ENCODE results near the gene EGFL8. TPM values are rescaled to one million over a fixed set of nuclear protein-coding genes. Genes with fewer than 3 reads are reported as not detected.

The EGFL8 gene
- total RNA-seq (ENCODE audit: low replicate concordance), result 3.8 and 16.1 TPM in 2 replicates

- H3K4me3 ChIP-seq, result peak within 1 kb of the TSS; percentile 8
- DNase-seq (ENCODE audit: low spot score), result peak; percentile 45
- no peaks in the 10 kb centered on the region for H3K36me3 ChIP-seq
- peaks cover 30% of the 10 kb centered on the region for H3K4me1 ChIP-seq
- TF ChIP-seq EZH2 (IDR thresholded peaks at IDR 0.05) (no peak), EZH2phosphoT487 (IDR thresholded peaks at IDR 0.05) (no peak), CTCF (IDR thresholded peaks at IDR 0.05) (no peak)
- peak within 1 kb of the TSS; percentile 89 for H3K27ac Mint-ChIP-seq
- no peaks in the 10 kb centered on the region for H3K9me3 Mint-ChIP-seq
- no peaks in the 10 kb centered on the region for H3K9me3 ChIP-seq (ENCODE audit: low read depth)
- peaks cover 9% of the 10 kb centered on the region for H3K4me1 Mint-ChIP-seq
- H4K20me1 ChIP-seq (ENCODE audit: low read depth), result peaks cover 6% of the 10 kb centered on the region
- no peaks in the 10 kb centered on the region for H3K79me2 ChIP-seq (ENCODE audit: low read depth)
- peaks cover 50% of the 10 kb centered on the region for H3F3A ChIP-seq (ENCODE audit: low read depth)
- no peak within 1 kb of the TSS for H2AFZ ChIP-seq (replicated peaks)
- H3K4me2 ChIP-seq, result peak within 1 kb of the TSS; percentile 54
- no peaks in the 10 kb centered on the region for H3K27me3 ChIP-seq
- peaks cover 33% of the 10 kb centered on the region for H3K36me3 Mint-ChIP-seq
- no peak within 1 kb of the TSS for H3K9ac ChIP-seq
- H3K27ac ChIP-seq, result peak within 1 kb of the TSS; percentile 85
- H3K4me3 Mint-ChIP-seq, result no peak within 1 kb of the TSS
- H3K27me3 Mint-ChIP-seq (ENCODE audit: insufficient read depth, low read depth), result peaks cover 2% of the 10 kb centered on the region
Measured at GRCh38 chr6:32164295-32164694, at the start of gene EGFL8. Gene EGFL8, plus strand, starts transcription at chr6:32164595. Its CDS starts 1,571 bp downstream, at chr6:32166166.

- no peak overlapping the region for H3K27ac Mint-ChIP-seq
- no peak overlapping the region for H3K4me2 ChIP-seq
- no peak for TF ChIP-seq EZH2phosphoT487 (IDR thresholded peaks at IDR 0.05)
- no peak for TF ChIP-seq CTCF (IDR thresholded peaks at IDR 0.05)
- no peak for TF ChIP-seq EZH2 (IDR thresholded peaks at IDR 0.05)
Measured at GRCh38 chr6:32114796-32115195, 49.6 kb upstream of the EGFL8 start.

GRCh38 chr6:32115623-32116022 lies 48.8 kb upstream of the EGFL8 start:
- no peak for TF ChIP-seq EZH2phosphoT487 (IDR thresholded peaks at IDR 0.05)
- no peak for TF ChIP-seq EZH2 (IDR thresholded peaks at IDR 0.05)
- no peak for TF ChIP-seq CTCF (IDR thresholded peaks at IDR 0.05)
- Mint-ChIP-seq H3K36me3 (peaks cover 6% of the 10 kb centered on the region), H3K27me3 (ENCODE audit: insufficient read depth, low read depth) (peaks cover 7% of the 10 kb centered on the region), H3K4me1 (peaks cover 19% of the 10 kb centered on the region), H3K27ac (peak overlapping the region; percentile 37), H3K9me3 (no peaks in the 10 kb centered on the region), H3K4me3 (no peak overlapping the region)
- Histone ChIP-seq H3K4me2 (no peak overlapping the region), H3K4me3 (no peak overlapping the region), H3K79me2 (ENCODE audit: low read depth) (no peaks in the 10 kb centered on the region), H3K4me1 (no peaks in the 10 kb centered on the region), H3F3A (ENCODE audit: low read depth) (peaks cover 12% of the 10 kb centered on the region), H3K9me3 (ENCODE audit: low read depth) (no peaks in the 10 kb centered on the region), H3K27me3 (no peaks in the 10 kb centered on the region), H2AFZ (replicated peaks) (no peak overlapping the region), H4K20me1 (ENCODE audit: low read depth) (no peaks in the 10 kb centered on the region), H3K36me3 (no peaks in the 10 kb centered on the region), H3K9ac (no peak overlapping the region), H3K27ac (no peak overlapping the region)
- no peak for DNase-seq (ENCODE audit: low spot score)

More at GRCh38 chr6:32114796-32115195, 49.6 kb upstream of the EGFL8 start:
- H2AFZ ChIP-seq (replicated peaks), result no peak overlapping the region
- H3F3A ChIP-seq (ENCODE audit: low read depth), result peaks cover 10% of the 10 kb centered on the region
- H3K27me3 ChIP-seq, result no peaks in the 10 kb centered on the region
- no peak overlapping the region for H3K9ac ChIP-seq
- H3K4me1 ChIP-seq, result no peaks in the 10 kb centered on the region
- Mint-ChIP-seq H3K4me3 (no peak overlapping the region), H3K9me3 (no peaks in the 10 kb centered on the region), H3K4me1 (peaks cover 19% of the 10 kb centered on the region), H3K36me3 (peaks cover 6% of the 10 kb centered on the region), H3K27me3 (ENCODE audit: insufficient read depth, low read depth) (peaks cover 8% of the 10 kb centered on the region)
- no peaks in the 10 kb centered on the region for H3K9me3 ChIP-seq (ENCODE audit: low read depth)
- H3K27ac ChIP-seq, result no peak overlapping the region
- no peaks in the 10 kb centered on the region for H3K79me2 ChIP-seq (ENCODE audit: low read depth)
- H4K20me1 ChIP-seq (ENCODE audit: low read depth), result no peaks in the 10 kb centered on the region
- H3K36me3 ChIP-seq, result no peaks in the 10 kb centered on the region
- no peak for DNase-seq (ENCODE audit: low spot score)
- H3K4me3 ChIP-seq, result no peak overlapping the region
